Esophagus muscularis mucosa (tissue), 4 donors: Measurements from ENCODE around the gene PTPRJ. TPM values are rescaled to one million over a fixed set of nuclear protein-coding genes. Genes with fewer than 3 reads are reported as not detected.

Experiments used
- DNase-seq: peaks from one replicate; pipeline ENCODE4 v3.0.0-alpha.2; 2017; ENCODE audit errors: extremely low spot score
- H3K27ac ChIP-seq, 4 donors: fragments of 200-600 bp; sonication (generic); replicated peaks in 1 of 4; 1 replicate in 3 of 4; 2 replicates in 1 of 4; pipeline ENCODE4 v1.5.1; 2016 to 2019; ENCODE audit warnings: mild to moderate bottlenecking in 1 of 4
- H3K27me3 ChIP-seq, 4 donors: fragments of 200-600 bp; sonication (generic); one replicate each; pipeline versions ENCODE4 v1.5.1 to v1.6.0; 2016 to 2019
- H3K36me3 ChIP-seq, 4 donors: fragments of 200-600 bp; sonication (generic); one replicate each; pipeline ENCODE4 v1.5.1; 2016 to 2019
- H3K4me1 ChIP-seq, 4 donors: fragments of 200-600 bp; sonication (generic); one replicate each; pipeline ENCODE4 v1.5.1; 2016 to 2019
- H3K4me3 ChIP-seq, 4 donors: fragments of 200-600 bp; sonication (generic); 1 replicate in 2 of 4; 2 replicates in 2 of 4; pipeline ENCODE4 v1.5.1; 2016 to 2019; ENCODE audit warnings: mild to moderate bottlenecking in 4 of 4, moderate library complexity in 1 of 4
- H3K9me3 ChIP-seq, 4 donors: fragments of 200-600 bp; sonication (generic); 1 replicate in 3 of 4; 2 replicates in 1 of 4; pipeline ENCODE4 v1.5.1; 2016 to 2019
- EP300 ChIP-seq: sonication (generic); formaldehyde crosslinking; IDR thresholded peaks from one replicate; pipeline ENCODE4 v1.6.1; 2017; ENCODE audit warnings: antibody characterized with exemption
- POLR2A ChIP-seq: fragments of 450-650 bp; IDR thresholded peaks from one replicate; pipeline ENCODE4 v1.6.1; 2017; ENCODE audit warnings: antibody characterized with exemption, moderate library complexity, mild to moderate bottlenecking, low read depth
- POLR2AphosphoS5 ChIP-seq, 2 donors: sonication (generic); formaldehyde crosslinking; IDR thresholded peaks; one replicate each; pipeline ENCODE4 v1.6.1; 2017; ENCODE audit warnings: antibody characterized with exemption in 2 of 2
- WGBS: methylation state at CpG from one replicate; pipeline ENCODE4 v1.1.5; 2018; 5-methylcytosine and 5-hydroxymethylcytosine counted together
- intact Hi-C: fragments of 100-400 bp; cut with DNase I; formaldehyde crosslinking; loops from one replicate; pipeline ENCODE4 v1.15.1; 2023
- total RNA-seq, 4 donors: library from RNA; depleted of rRNA; stranded (reverse); fragments of >200 nt; gene quantifications; one replicate each; pipeline versions ENCODE4 v1.1.0 to v1.2.1, GENCODE V29; 2016
- TF ChIP-seq, protein P1 (sequence below), 3 experiments: fragments of 200-600 bp in 2 of 3; fragments of 450-650 bp in 1 of 3; sonication (generic) in 2 of 3; IDR thresholded peaks; one replicate each; pipeline ENCODE4 v1.5.1; 2017 to 2019; ENCODE audit warnings: antibody characterized with exemption in 3 of 3, mild to moderate bottlenecking in 2 of 3, moderate library complexity in 1 of 3

The PTPRJ gene
- total RNA-seq, 4 donors from 2014 or later: 8.3 to 14.1 (median 10.5) TPM

DNA sequence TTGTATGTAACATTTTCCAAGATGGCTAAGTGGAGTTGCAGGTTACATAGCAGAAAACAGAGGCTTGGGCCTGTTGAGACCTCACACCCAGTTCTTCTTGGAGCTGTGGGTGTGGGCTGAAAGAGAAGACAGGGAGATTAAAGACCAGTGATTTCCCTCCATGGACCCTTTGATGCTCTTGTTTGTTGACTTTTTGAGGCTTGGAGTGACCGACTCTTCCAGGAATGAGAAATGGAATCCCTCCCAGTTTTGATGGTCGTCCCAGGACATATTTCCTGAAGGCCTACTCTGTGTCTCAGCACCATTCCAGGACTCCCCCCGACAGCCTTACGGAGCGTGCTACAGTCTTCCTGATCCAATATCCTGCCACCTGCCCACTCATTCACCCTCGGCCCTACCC lies 96.9 kb downstream of the PTPRJ start:
- H3K4me3 ChIP-seq: no peak overlapping the region
- WGBS: 90% methylated on average over 6 of the region's 6 CpGs
- intact Hi-C loops: no loop called here

DNA sequence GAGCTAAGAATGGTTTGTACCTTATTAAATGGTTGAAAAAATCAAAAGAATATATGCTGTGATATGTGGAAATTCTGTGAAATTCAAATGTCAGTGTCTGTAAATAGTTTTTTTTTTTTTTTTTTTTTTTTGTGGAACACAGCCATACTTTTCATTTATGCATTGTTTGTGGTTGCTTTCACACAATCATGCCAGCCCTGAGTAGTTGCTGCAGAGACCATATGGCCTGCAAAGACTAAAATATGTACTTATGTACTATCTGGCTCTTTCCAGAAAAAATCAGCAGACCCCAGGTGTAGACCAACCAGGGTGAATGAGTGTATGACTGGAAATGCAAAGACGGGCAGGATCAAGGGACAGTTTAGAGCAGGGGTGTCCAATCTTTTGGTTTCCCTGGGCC lies 98.3 kb downstream of the PTPRJ start:
- Histone ChIP-seq H3K36me3 (no peaks in the 10 kb centered on the region), H3K4me1 (peaks cover 10 to 20% (median 16%) of the 10 kb centered on the region in 4 donors), H3K9me3 (no peaks in the 10 kb centered on the region), H3K27me3 (no peaks in the 10 kb centered on the region), H3K4me3 (no peak overlapping the region), H3K27ac (no peak overlapping the region)
- TF ChIP-seq POLR2A (no peak), EP300 (no peak), POLR2AphosphoS5 (IDR thresholded peaks at IDR 0.05) (no peak)
- WGBS: 100% methylated on average over 1 of the region's 1 CpG
- intact Hi-C loops: no loop called here
- no peak for DNase-seq

More for the DNA sequence above, 96.9 kb downstream of the PTPRJ start:
- H3K36me3 ChIP-seq: no peaks in the 10 kb centered on the region
- H3K27ac ChIP-seq: no peak overlapping the region
- no peak for DNase-seq
- no peak for TF ChIP-seq POLR2AphosphoS5 (IDR thresholded peaks at IDR 0.05)
- TF ChIP-seq, protein P1, sequence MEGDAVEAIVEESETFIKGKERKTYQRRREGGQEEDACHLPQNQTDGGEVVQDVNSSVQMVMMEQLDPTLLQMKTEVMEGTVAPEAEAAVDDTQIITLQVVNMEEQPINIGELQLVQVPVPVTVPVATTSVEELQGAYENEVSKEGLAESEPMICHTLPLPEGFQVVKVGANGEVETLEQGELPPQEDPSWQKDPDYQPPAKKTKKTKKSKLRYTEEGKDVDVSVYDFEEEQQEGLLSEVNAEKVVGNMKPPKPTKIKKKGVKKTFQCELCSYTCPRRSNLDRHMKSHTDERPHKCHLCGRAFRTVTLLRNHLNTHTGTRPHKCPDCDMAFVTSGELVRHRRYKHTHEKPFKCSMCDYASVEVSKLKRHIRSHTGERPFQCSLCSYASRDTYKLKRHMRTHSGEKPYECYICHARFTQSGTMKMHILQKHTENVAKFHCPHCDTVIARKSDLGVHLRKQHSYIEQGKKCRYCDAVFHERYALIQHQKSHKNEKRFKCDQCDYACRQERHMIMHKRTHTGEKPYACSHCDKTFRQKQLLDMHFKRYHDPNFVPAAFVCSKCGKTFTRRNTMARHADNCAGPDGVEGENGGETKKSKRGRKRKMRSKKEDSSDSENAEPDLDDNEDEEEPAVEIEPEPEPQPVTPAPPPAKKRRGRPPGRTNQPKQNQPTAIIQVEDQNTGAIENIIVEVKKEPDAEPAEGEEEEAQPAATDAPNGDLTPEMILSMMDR (IDR thresholded peaks at IDR 0.05): no peak
- no peak for TF ChIP-seq EP300
- no peak for TF ChIP-seq POLR2A
- H3K27me3 ChIP-seq: no peaks in the 10 kb centered on the region
- H3K4me1 ChIP-seq: peaks cover 10 to 20% (median 16%) of the 10 kb centered on the region in 4 donors
- H3K9me3 ChIP-seq: no peaks in the 10 kb centered on the region

DNA sequence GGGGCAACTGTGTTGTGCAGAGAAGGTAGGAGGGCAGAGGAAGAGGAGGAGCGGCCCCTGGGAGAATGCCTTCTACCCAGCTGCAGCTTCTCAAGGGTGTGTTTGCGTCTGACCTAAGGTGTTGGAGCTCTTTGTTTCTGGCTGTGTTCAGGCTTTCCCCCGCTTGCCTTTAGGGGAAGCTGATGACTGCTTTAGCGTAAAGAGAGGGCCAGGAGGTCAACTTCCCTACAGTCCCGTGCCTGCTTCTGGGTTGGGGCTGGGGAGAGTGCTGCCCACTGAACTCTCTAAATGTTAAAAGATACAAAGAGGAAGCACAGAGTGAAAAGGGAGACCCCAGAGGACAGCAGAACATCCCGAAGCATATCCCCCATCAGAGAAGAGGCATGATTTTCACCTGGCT lies 99.2 kb downstream of the PTPRJ start:
- H3K27me3 ChIP-seq: peaks cover 0 to 3% (median 0%) of the 10 kb centered on the region in 4 donors
- intact Hi-C loops: no loop called here
- WGBS: 84% methylated on average over 6 of the region's 6 CpGs
- peaks cover 10 to 20% (median 16%) of the 10 kb centered on the region in 4 donors for H3K4me1 ChIP-seq
- TF ChIP-seq POLR2A (no peak), EP300 (no peak), POLR2AphosphoS5 (IDR thresholded peaks at IDR 0.05) (no peak)
- TF ChIP-seq, protein P1 (IDR thresholded peaks at IDR 0.05): no peak
- H3K4me3 ChIP-seq: no peak overlapping the region
- H3K27ac ChIP-seq: no peak overlapping the region
- DNase-seq: no peak
- H3K36me3 ChIP-seq: no peaks in the 10 kb centered on the region
- H3K9me3 ChIP-seq: no peaks in the 10 kb centered on the region

DNA sequence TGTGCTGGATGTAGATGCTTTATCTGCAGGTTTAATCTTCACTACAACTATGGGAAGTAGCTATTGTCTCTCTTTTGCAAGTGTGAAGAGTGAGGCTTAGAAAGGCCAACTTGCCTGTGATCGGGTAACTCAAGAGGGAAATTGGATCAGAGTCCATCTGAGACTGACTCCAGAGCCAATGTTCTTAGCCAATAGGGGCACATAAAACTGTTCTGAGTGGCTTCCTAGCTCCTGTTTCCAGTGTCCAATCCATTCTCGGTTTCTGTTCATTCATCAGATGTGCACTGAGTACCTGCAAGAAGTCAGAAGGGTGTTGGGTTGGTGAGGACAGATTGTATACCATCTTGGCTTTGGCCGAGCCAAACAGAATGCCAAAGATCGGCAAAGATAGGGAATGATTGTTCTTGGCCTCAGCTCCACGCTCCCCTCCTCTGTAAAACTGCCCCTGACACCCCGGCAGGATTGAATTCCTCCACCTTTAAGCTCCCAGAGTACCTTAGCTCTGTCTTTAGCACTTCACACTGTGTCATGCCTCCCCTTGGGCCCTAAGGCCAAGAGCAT lies 100.0 kb downstream of the PTPRJ start:
- peaks cover 0 to 3% (median 0%) of the 10 kb centered on the region in 4 donors for H3K27me3 ChIP-seq
- intact Hi-C loops: no loop called here
- peaks cover 10 to 20% (median 16%) of the 10 kb centered on the region in 4 donors for H3K4me1 ChIP-seq
- WGBS: 99% methylated on average over 6 of the region's 6 CpGs
- H3K36me3 ChIP-seq: no peaks in the 10 kb centered on the region
- no peaks in the 10 kb centered on the region for H3K9me3 ChIP-seq
- H3K4me3 ChIP-seq: no peak overlapping the region
- H3K27ac ChIP-seq: peak overlapping the region in 1 of 4 donors; percentile 62
- no peak for TF ChIP-seq POLR2A
- TF ChIP-seq EP300: no peak
- TF ChIP-seq, protein P1 (IDR thresholded peaks at IDR 0.05): no peak
- no peak for TF ChIP-seq POLR2AphosphoS5 (IDR thresholded peaks at IDR 0.05)
- DNase-seq: no peak

DNA sequence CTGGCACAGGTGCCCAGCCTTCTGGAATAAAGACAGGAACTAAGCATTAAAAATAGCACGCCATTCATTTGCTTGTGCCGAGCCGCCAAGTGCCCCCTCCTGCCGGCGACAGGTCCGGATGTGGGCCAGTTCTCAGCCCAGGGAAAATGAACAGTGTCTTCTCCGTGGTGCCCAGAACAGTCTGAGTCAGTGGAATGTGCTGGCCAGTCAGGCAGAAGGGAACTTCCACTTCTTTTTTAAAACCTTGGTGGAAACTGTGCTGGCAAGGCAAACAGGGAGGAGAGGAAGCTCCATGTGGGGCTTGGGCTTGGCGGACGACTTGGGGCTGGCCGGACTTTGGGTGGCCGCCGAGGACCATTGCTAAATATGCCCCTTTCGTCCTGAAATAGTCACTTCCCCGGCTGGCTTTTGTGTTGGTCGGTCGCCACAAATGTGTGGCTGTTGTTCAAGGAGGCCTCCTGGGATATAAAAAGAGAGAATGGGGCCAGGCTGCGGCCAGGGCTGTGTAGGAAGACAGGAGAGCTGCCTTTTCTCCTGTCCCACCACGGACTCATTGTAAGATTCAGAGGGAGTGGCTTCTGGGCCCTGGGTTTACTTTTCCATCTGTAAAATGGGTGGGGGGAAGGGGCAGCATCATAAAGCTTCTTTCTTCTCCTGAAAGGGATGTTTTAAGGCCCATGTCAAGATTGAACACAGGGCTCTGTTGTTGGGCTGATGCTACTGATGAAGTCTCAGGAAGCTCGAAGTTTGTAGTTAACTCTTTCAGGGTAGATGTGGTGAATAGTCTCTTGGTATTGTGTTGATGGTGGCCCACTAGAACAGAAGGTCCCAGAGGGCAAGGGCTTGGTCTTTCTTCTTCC lies 101.0 kb downstream of the PTPRJ start:
- H3K4me1 ChIP-seq: peaks cover 10 to 20% (median 16%) of the 10 kb centered on the region in 4 donors
- peak overlapping the region; percentile 11 to 62 (median 32) for H3K27ac ChIP-seq
- H3K9me3 ChIP-seq: no peaks in the 10 kb centered on the region
- H3K36me3 ChIP-seq: no peaks in the 10 kb centered on the region
- peaks cover 0 to 7% (median 0%) of the 10 kb centered on the region in 4 donors for H3K27me3 ChIP-seq
- DNase-seq: no peak
- intact Hi-C loops: no loop called here
- WGBS: 32% methylated on average over 16 of the region's 19 CpGs
- TF ChIP-seq, protein P1 (IDR thresholded peaks at IDR 0.05): no peak
- TF ChIP-seq EP300 (no peak), POLR2A (no peak), POLR2AphosphoS5 (IDR thresholded peaks at IDR 0.05) (peak in 1 of 2 donors; percentile 48)
- peak overlapping the region in 1 of 4 donors; percentile 9 for H3K4me3 ChIP-seq
